ENCODE results near the gene DTYMK.

- TF ChIP-seq CTCF (IDR thresholded peaks at IDR 0.05) = no peak
- no peak for TF ChIP-seq MLX (CRISPR knock-in tag; IDR thresholded peaks at IDR 0.05)
These were observed 15.8 kb upstream of the DTYMK start for GRCh38 chr2:241702155-241703031.
